MM.1S (cell line): ENCODE data around the gene TMCO1.

Source experiments
- CTCF ChIP-seq: fragments of 300-600 bp; sonication (generic); IDR thresholded peaks from 2 replicates; pipeline ENCODE4 v1.5.1; 2016; ENCODE audit warnings: antibody characterized with exemption, low read length, mixed read lengths
- EZH2 ChIP-seq: fragments of 300-600 bp; sonication (generic); optimal IDR thresholded peaks from 2 replicates; pipeline ENCODE3; 2017; ENCODE audit warnings: low read depth, mild to moderate bottlenecking, antibody characterized with exemption, low read length, mixed read lengths

- TF ChIP-seq CTCF (no peak), EZH2 (no peak)
Observed at GRCh38 chr1:165680303-165680702, 88.4 kb downstream of the TMCO1 start.
